T-helper 17 cell (primary cell): ENCODE results near the gene ZDHHC17. TPM values are rescaled to one million over a fixed set of nuclear protein-coding genes. Genes with fewer than 3 reads are reported as not detected.

ENCODE experiments used
- ATAC-seq: fragments of 150-1000 bp; cut with Tn5 transposase; 2 replicates; pipeline ENCODE4 v1.10.0; 2021; ENCODE audit warnings: mild to moderate bottlenecking, moderate library complexity
- DNase-seq, 3 donors: peaks; one replicate each; pipeline versions ENCODE4 v3.0.0 to v3.0.0-alpha.2; 2020 to 2021
- H3K9me3 ChIP-seq: one replicate; pipeline ENCODE4 v1.7.0; 2013; ENCODE audit warnings: low read length, mild to moderate bottlenecking; ENCODE audit not compliant: control insufficient read depth, poor library complexity, severe bottlenecking
- H3K27ac Mint-ChIP-seq: one replicate; pipeline ENCODE4 v1.8.0; 2022; ENCODE audit warnings: mild to moderate bottlenecking, moderate library complexity, mixed read lengths
- H3K27me3 Mint-ChIP-seq: one replicate; pipeline ENCODE4 v1.8.0; 2022; ENCODE audit warnings: mixed read lengths
- H3K36me3 Mint-ChIP-seq: one replicate; pipeline ENCODE4 v1.8.0; 2022; ENCODE audit warnings: low read depth, mixed read lengths
- H3K4me1 Mint-ChIP-seq: one replicate; pipeline ENCODE4 v1.8.0; 2022; ENCODE audit warnings: mild to moderate bottlenecking, mixed read lengths
- H3K4me3 Mint-ChIP-seq: one replicate; pipeline ENCODE4 v1.8.0; 2022; ENCODE audit warnings: mild to moderate bottlenecking, moderate library complexity, mixed read lengths
- total RNA-seq, 4 donors: library from RNA in 2 of 4; stranded (reverse) in 2 of 4; gene quantifications; one replicate each; pipeline ENCODE4 v1.2.3 and lab custom pipeline; 2022 to 2026

Gene ZDHHC17
- total RNA-seq, 2 donors from 2014 or later, result 40.7 to 48.0 TPM

GRCh38 chr12:76782526-76782925, 18.6 kb downstream of the ZDHHC17 start:
- Mint-ChIP-seq H3K36me3 (peaks cover 2% of the 10 kb centered on the region), H3K4me3 (no peak overlapping the region), H3K27me3 (no peaks in the 10 kb centered on the region), H3K27ac (no peak overlapping the region), H3K4me1 (peaks cover 30% of the 10 kb centered on the region)
- DNase-seq (no peak), ATAC-seq (no peak)
- no peaks in the 10 kb centered on the region for H3K9me3 ChIP-seq

DNA sequence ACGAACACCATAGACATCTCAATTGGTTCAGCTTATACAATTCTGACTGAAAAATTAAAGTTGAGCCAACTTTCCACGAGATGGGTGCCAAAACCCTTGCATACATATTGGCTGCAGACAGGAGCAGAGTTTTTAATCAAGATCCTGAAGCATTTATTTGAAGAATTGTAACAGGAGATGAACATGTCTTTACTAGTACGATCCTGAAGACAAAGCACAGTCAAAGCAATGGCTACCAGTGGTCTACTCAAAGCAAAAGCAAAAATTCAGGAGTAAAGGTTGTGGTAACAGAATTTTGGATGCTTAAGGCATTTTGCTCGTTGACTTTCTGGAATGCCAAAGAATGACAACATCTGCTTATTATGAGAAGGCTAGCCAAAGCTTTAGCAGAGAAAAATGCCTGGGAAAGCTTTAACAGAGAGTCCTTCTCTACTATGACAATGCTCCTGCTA, 20.7 kb downstream of the ZDHHC17 start:
- Mint-ChIP-seq H3K36me3 (peaks cover 2% of the 10 kb centered on the region), H3K27ac (peak overlapping the region; percentile 61), H3K4me3 (no peak overlapping the region), H3K4me1 (peaks cover 29% of the 10 kb centered on the region), H3K27me3 (no peaks in the 10 kb centered on the region)
- DNase-seq, result no peak
- H3K9me3 ChIP-seq, result no peaks in the 10 kb centered on the region
- ATAC-seq, result no peak

- no peaks in the 10 kb centered on the region for H3K9me3 ChIP-seq
- H3K36me3 Mint-ChIP-seq, result peaks cover 2% of the 10 kb centered on the region
- ATAC-seq, result no peak
- no peak overlapping the region for H3K27ac Mint-ChIP-seq
- H3K4me1 Mint-ChIP-seq, result peaks cover 29% of the 10 kb centered on the region
- H3K4me3 Mint-ChIP-seq, result no peak overlapping the region
- no peak for DNase-seq
- no peaks in the 10 kb centered on the region for H3K27me3 Mint-ChIP-seq
These were observed 21.5 kb downstream of the ZDHHC17 start for GRCh38 chr12:76785407-76785806.

GRCh38 chr12:76786986-76787385, 23.1 kb downstream of the ZDHHC17 start:
- Mint-ChIP-seq H3K27ac (no peak overlapping the region), H3K36me3 (peaks cover 2% of the 10 kb centered on the region), H3K4me3 (no peak overlapping the region), H3K4me1 (peaks cover 32% of the 10 kb centered on the region), H3K27me3 (no peaks in the 10 kb centered on the region)
- no peak for ATAC-seq
- no peaks in the 10 kb centered on the region for H3K9me3 ChIP-seq
- no peak for DNase-seq

DNA sequence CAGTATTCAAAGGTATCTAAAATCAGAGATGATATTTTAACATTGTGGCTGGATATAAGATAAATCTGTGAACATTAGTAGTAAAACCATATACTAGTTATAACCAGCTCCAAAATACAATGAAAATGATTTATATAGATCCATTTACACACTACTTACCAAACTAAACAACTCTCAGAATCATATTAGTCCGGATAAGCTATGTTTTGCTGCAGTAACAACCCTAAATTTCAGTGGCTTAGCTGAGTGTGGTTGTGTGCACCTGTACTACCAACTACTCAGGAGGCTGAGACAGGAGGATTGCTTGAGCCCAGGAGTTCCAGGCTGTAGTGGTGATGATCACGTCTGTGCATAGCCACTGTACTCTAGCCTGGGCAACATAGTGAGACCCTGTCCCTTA, 23.8 kb downstream of the ZDHHC17 start:
- no peak overlapping the region for H3K27ac Mint-ChIP-seq
- H3K27me3 Mint-ChIP-seq, result no peaks in the 10 kb centered on the region
- ATAC-seq, result no peak
- H3K4me3 Mint-ChIP-seq, result no peak overlapping the region
- no peak for DNase-seq
- peaks cover 2% of the 10 kb centered on the region for H3K36me3 Mint-ChIP-seq
- H3K4me1 Mint-ChIP-seq, result peaks cover 26% of the 10 kb centered on the region
- H3K9me3 ChIP-seq, result no peaks in the 10 kb centered on the region

- no peaks in the 10 kb centered on the region for H3K9me3 ChIP-seq
- no peak overlapping the region for H3K4me3 Mint-ChIP-seq
- no peak for DNase-seq
- H3K27me3 Mint-ChIP-seq, result no peaks in the 10 kb centered on the region
- H3K4me1 Mint-ChIP-seq, result peaks cover 13% of the 10 kb centered on the region
- H3K27ac Mint-ChIP-seq, result peak overlapping the region; percentile 78
- ATAC-seq, result no peak
- no peaks in the 10 kb centered on the region for H3K36me3 Mint-ChIP-seq
These were observed 25.6 kb downstream of the ZDHHC17 start for GRCh38 chr12:76789335-76790050.

GRCh38 chr12:76790564-76791552, 26.9 kb downstream of the ZDHHC17 start:
- Mint-ChIP-seq H3K27me3 (no peaks in the 10 kb centered on the region), H3K4me1 (peaks cover 18% of the 10 kb centered on the region), H3K27ac (peak overlapping the region; percentile 78), H3K4me3 (no peak overlapping the region), H3K36me3 (no peaks in the 10 kb centered on the region)
- DNase-seq, result no peak
- ATAC-seq, result peak; percentile 35
- H3K9me3 ChIP-seq, result no peaks in the 10 kb centered on the region

GRCh38 chr12:76792828-76793227, 28.9 kb downstream of the ZDHHC17 start:
- ATAC-seq (no peak), DNase-seq (no peak)
- Mint-ChIP-seq H3K27ac (no peak overlapping the region), H3K4me1 (peaks cover 24% of the 10 kb centered on the region), H3K27me3 (no peaks in the 10 kb centered on the region), H3K36me3 (peaks cover 2% of the 10 kb centered on the region), H3K4me3 (no peak overlapping the region)
- no peaks in the 10 kb centered on the region for H3K9me3 ChIP-seq

DNA sequence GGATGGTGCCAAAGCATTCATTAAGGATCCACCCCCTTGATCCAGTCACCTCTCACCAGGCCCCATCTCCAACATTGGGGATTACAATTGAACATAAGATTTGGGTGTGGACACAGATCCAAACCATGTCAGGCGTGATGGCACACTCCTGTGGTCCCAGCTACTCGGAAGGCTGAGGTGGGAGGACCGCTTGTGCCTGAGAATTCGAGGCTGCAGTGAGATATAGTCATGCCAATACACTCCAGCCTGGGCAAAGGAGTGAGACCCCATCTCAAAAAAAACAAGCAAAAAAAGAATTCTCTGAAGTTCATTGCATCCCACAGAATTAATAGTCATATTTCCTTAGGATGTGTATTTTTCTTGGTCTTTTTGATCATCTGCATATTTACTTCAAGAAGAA, 34.9 kb downstream of the ZDHHC17 start:
- no peak overlapping the region for H3K4me3 Mint-ChIP-seq
- peaks cover 11% of the 10 kb centered on the region for H3K4me1 Mint-ChIP-seq
- no peaks in the 10 kb centered on the region for H3K27me3 Mint-ChIP-seq
- peaks cover 7% of the 10 kb centered on the region for H3K36me3 Mint-ChIP-seq
- DNase-seq, result no peak
- no peak overlapping the region for H3K27ac Mint-ChIP-seq
- ATAC-seq, result no peak
- no peaks in the 10 kb centered on the region for H3K9me3 ChIP-seq

DNA sequence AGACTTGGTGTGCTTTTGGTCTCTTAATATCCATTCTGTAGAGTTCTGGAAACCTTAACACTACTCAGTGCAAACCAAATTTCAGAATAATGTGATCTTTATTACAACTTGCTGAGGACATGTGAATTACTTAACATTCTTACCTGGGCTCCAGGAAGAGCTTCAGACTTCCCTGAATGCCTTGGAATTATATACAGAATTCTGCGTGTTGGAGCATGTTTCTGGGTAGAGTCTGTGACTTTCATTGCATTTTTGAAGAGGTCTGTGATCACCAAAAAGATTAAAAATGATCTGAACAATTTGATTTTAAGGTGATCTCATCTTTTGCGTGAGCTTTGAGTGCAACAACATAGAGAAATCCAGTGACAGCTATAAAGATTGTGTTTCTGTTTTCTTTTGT, 35.4 kb downstream of the ZDHHC17 start:
- no peak overlapping the region for H3K27ac Mint-ChIP-seq
- H3K4me1 Mint-ChIP-seq, result peaks cover 16% of the 10 kb centered on the region
- no peaks in the 10 kb centered on the region for H3K27me3 Mint-ChIP-seq
- no peak for ATAC-seq
- H3K4me3 Mint-ChIP-seq, result no peak overlapping the region
- peaks cover 7% of the 10 kb centered on the region for H3K36me3 Mint-ChIP-seq
- DNase-seq, result no peak
- no peaks in the 10 kb centered on the region for H3K9me3 ChIP-seq

- DNase-seq (no peak), ATAC-seq (no peak)
- H3K4me1 Mint-ChIP-seq, result peaks cover 5% of the 10 kb centered on the region
- no peak overlapping the region for H3K27ac Mint-ChIP-seq
- H3K9me3 ChIP-seq, result no peaks in the 10 kb centered on the region
- H3K36me3 Mint-ChIP-seq, result peaks cover 5% of the 10 kb centered on the region
- no peak overlapping the region for H3K4me3 Mint-ChIP-seq
- no peaks in the 10 kb centered on the region for H3K27me3 Mint-ChIP-seq
These were observed 38.1 kb downstream of the ZDHHC17 start for GRCh38 chr12:76802060-76802459.

DNA sequence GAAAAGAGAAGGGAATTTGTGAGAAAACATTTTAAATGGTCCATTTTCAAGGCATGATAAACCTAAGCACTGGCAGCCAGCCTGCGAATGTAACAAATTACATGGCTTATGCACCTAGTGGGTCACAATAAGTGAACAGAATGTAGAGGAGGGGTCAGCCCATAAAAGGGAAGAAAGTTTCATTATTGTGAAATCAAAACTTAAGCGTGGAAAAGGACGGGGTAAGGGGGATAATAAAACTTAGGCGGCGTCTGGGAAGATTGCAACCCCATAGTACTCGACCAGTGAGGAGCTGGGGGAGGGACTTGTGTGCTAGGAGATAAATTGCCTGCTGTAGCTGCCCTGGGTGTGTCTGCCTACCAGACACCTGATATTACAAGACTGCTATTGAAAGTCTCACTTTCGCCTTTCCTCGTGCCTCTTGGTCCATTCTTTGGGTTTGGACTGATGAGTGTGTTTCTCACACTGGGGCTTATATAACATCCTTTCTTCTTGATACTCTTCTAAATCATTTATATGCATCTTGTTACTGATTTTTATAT, 40.6 kb downstream of the ZDHHC17 start:
- DNase-seq, result no peak
- H3K9me3 ChIP-seq, result no peaks in the 10 kb centered on the region
- H3K4me1 Mint-ChIP-seq, result peaks cover 5% of the 10 kb centered on the region
- peak overlapping the region; percentile 3 for H3K4me3 Mint-ChIP-seq
- H3K36me3 Mint-ChIP-seq, result peaks cover 2% of the 10 kb centered on the region
- H3K27me3 Mint-ChIP-seq, result no peaks in the 10 kb centered on the region
- no peak for ATAC-seq
- peak overlapping the region; percentile 39 for H3K27ac Mint-ChIP-seq

GRCh38 chr12:76810671-76811419, 46.9 kb downstream of the ZDHHC17 start:
- H3K9me3 ChIP-seq, result no peaks in the 10 kb centered on the region
- DNase-seq (no peak), ATAC-seq (no peak)
- Mint-ChIP-seq H3K27me3 (no peaks in the 10 kb centered on the region), H3K4me3 (no peak overlapping the region), H3K36me3 (peaks cover 10% of the 10 kb centered on the region), H3K4me1 (peaks cover 8% of the 10 kb centered on the region), H3K27ac (no peak overlapping the region)
